Hematopoietic multipotent progenitor cell treated with erythropoietin and hydrocortisone succinate and interleukin-3 and kit ligand, for 17 days (in vitro differentiated cells): ENCODE results near the gene MAST2.
"Not testable (repeated sequence)": the region's sequence is repeated elsewhere in the genome, so short reads cannot be mapped to it uniquely, and the experiment has no call there.

Experiments used
- DNase-seq: peaks from one replicate; pipeline ENCODE4 v3.0.0-alpha.2; 2015; ENCODE audit warnings: low spot score

Gene MAST2

DNA sequence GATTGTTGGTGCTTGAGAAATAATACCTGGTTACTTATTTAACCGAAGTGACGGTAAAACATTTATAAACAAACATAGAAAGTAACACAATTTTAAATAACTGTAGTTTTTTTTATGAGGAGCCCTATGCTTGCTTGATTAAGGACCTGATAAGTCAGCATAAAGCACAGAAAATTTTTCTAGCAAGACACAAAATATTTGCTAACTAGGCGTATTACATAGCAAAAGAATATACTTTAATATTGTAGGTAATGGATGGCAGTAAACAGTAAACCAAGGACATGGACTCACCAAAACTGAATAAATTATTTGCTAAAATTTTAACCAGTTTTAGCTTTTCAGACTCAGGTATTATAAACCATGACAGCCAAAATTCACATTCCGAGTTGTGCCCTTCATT lies 90.9 kb downstream of the MAST2 start:
- no peak for DNase-seq

DNA sequence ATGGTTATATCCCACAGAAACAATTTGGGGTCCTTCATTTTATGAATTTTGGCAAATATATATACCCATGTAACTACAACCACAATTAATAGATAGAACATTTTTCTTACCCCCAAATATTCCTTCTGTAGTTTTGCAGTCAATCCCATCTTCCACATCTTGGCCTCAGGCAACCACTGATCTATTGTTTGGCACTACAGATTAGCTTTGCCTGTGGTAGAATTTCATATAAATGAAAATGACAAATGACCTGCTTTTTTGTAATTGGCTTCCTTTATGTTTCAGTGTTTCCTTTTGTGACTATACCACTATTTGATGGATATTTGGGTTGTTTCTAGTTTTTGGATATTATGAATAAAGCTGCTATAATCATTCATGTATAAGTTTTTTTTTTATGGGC lies 91.5 kb downstream of the MAST2 start:
- DNase-seq = no peak

DNA sequence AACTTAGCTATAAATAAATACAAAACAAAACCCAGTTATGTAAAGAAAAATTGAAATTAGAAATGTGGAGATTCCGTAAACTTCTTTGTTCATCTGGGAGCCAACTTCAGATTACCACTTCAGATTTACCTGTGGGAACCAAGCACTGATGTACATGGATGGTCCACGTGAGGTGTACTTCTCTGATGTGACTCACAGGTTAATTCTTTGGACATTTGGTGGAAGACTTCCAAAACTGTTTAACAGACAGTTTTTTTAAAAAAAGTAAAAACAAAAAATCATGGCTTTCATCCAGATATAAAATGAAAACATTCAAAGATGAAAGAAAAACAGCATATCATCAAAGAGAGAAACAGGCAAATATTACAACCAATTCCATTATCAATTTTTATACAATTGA lies 92.0 kb downstream of the MAST2 start:
- DNase-seq = no peak

DNA sequence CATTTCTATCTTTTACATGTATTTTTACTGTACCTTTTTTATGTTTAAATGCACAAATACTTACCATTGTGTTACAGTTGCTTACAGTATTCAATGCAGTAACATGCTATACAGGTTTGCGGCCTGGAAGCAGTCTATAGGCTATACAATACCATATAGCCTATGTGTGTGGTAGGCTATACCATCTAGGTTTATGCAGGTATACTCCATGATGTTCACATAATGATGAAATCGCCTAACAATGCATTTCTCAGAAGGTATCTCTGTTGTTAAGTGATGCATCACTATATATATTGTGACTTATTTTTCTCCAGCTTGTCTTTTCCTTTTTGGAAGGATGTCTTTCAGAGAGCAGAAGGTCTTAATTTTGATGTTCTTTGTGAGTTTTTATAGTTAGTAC lies 103.5 kb downstream of the MAST2 start:
- no peak for DNase-seq

DNA sequence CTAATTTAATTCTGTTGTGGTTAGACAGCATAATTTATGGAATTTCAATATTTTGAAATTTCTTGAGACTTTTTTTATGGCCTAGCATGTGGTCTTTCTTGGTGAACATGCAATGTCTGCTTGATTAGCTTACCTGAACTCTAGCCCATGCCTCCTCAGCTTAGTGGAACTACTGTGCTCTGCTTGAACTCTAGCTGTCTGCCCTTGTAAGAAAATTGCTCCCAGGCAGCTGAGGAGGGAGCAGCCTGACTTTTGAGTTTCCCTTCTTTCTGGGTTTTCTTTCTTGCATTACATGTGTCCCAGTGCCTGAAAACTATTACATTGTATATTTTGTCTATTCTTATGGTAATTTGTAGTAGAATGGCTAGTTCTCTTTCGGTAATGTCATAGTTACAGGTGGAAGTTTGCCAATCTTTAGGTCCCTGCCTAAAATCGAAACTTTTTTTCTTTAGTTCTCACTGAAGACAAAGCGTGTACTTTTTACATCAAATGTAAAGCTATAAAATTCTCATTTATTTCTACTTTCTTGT lies 105.3 kb downstream of the MAST2 start:
- DNase-seq = no peak

DNA sequence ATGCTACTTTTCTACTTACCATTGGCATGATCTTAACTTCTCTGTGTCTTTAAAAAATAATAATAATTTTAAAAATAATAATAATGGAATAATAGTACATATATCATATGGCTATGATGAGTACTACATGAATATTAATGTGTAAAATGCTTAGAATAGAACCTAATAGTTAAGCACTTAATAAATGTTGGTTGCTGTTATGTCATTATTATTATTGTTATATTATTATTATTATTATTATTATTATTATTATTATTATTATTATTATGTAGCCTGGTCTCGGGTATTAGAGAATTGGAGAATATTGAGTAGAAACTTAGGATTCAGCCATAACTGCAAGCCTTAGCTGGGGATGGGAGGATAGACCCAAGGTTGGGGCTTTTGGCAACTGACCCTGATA lies 108.2 kb downstream of the MAST2 start:
- DNase-seq = no peak

DNA sequence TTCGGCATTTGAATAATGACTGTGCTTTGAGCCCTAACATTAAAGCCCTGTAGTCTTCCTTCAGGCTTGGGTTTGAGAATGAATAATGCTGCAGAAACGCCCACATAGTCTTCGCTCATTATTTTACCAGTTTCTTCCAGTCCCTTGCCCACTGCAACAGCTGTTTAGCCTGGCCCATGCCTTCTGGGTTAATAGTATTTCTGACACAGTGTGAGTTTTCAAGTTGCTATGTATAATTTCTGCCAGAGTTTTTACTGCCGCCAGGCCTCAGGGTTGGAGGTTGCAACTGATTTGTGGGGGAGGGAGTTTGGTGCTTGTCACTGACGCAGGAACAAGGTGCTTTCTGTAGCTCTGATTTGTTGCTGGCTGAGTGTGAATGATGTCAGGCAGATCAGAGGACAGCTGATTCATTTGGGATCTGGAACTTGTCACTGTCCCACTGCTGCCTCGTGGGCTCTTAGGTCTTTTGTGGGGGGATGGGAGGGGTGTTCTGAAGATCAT lies 109.8 kb downstream of the MAST2 start:
- no peak for DNase-seq

DNA sequence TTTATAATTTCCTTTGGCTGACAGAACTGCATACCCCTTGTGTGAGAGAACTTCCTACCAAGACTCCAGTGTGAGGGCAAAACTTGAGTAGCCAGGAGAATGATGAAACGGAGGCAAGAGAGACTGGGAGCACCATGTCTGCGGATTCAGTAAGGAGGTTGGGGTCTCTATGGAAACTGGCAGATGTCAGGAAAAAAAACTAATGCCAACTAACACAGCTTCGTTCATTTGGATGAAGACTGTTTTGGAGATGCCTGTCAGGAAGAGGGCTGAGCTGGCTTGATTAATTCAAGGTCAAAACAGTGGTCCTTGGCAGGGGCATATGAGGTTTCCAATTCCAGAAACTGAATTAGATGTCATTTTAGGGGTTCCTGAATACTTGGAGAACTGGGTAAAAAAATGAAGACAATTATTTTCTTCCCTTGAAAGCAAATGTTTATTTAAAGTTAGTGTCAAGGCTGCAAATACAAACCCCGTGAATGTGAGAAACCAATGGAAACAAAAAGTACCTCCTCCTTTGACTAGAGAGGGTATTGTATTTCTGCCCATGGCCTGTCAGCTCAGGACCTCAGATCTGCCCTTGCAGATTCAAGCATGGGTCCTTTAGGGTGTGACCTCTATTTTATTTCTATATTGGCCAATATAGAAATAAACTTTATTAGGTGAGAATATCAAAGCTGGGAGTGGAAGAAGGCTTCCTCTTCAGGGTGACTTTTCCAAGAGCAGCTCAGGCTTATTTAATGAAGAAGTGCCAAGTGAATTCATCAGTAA lies 110.5 kb downstream of the MAST2 start:
- no peak for DNase-seq

DNA sequence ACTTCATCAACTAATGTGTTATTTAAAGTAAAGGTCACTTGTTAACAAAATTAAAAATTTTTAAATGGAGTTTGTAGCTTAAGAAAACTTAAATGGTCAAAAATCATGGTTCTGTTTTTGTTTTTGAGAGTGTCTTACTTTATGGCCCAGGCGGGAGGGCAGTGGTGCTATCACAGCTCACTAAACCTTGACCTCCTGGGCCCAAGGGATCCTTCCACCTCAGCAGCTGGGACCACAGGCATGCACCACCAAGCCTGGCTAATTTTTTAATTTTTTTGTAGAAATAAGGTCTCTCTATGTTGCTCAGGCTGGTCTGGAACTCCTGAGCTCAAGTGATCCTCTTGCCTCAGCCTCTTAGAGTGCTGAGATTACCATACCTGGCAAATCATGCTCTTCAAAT lies 111.4 kb downstream of the MAST2 start:
- no peak for DNase-seq

DNA sequence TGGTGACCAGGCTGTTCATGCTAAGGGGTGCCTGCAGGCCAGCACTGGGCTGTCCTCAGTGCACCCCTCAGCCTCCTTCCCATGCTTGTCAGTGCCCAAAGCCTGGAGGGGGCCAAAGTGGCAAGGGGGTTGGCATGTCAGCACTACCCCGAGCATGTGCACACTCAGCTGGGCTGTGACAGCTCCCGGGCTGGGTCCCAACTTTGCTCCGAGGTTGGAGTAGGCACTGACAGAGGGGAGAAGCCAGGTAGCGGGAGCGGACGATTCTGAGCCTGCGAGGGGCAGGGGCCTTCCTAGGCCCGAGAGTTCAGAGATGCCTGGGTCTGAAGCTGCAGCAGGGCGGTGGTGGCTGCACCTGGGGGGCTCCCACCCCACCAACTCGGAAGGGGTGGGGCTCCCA lies 119.0 kb downstream of the MAST2 start:
- no peak for DNase-seq

DNA sequence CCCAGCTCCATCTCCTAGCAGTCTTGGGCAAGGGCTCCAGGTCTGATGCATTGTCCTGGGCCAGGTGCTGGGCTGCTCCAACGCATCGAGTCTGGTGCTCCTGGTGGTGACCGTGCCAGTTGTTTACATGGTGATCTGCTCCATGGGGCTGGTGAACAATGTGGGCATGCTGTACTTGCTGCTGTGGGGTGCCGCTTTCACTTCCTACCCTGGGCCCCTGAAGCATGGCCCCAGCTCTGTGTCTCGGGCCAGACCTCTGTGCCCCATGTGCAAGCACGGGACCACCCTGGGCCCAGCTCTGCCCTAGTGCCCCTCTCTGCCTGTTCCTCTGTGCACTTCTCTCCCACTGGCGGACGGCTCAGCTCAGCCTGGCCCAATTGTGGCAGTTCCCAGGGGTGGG lies 119.4 kb downstream of the MAST2 start:
- no peak for DNase-seq

DNA sequence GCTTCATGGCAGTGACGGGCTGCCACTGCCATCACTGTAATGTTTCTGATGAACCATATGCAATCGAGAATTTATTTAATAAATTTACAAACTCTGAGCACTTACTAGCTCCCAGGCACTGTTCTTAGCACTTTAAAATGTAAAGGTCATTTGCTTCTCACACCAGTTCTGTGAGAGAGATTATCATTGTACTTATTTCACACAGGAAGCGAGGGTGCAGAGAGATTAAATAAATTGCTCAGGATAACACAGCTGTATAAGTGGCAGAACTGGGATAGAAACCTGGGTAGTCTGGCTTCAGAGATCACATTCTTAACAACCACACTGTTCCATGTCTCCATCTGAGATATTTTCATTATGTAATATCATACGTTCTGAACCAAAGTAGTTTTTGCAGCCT lies 119.9 kb downstream of the MAST2 start:
- DNase-seq = no peak

DNA sequence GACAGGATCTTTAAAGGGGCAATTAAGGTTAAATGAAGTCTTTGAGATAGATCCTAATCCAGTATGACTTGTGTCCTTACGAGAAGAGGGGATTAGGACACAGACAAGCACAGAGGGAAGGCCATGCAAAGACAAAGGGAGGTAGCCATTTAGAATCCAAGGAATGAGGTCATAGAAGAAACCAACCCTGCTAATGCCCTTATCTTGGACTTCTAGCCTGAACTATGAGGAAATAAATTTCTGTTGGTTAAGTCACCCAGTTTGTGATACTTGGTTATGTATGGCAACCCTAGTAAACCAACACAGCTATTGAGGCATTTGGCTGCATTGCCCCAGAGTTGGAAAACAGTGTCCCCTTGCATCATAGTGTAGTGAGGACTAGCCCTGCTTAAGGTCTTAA lies 121.3 kb downstream of the MAST2 start:
- DNase-seq = no peak

DNA sequence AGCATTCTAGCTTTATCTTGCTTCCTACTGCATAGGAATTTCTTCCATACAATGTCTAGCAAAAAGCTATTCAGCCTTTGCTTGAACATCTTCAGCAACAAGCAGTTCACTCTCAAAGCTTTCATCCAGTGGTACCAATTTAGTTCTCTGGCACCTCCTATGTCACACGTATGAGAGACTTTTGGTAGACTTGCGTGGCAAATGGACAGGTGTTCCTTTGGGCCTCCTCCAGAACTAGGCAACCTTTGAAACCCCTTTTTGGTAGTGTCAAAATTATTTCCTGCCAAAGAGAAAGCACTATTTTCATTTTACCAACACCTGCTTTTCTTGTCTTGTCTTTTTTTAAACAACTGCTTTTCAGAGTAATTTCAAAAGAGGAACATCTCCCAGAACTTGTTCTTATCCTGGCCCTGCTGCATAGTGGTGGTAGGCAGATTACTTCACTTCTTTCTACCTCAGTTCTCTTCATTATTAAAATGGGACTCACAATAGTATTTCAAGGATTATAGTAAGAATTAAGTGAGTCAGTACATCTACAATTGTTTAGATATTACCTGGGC lies 122.4 kb downstream of the MAST2 start:
- DNase-seq = no peak

DNA sequence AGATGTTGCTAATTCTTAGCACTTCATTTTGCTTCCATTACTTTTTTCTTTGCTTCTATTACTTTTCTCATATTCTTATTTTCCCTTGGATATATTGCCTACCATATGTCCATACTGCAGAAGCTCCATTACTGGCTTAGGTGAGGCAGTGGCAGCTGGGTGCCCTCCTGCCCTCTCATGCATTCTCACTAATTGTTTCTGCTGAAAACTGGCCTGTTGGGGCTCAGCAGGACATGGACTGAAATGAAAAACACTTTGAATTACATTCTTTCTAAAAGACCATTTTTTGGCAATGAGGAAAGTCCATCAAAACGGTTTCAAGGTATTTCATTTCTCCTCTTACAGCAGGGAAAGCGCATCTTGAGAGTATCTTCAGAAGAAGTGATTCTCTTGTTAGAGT lies 122.9 kb downstream of the MAST2 start:
- no peak for DNase-seq

DNA sequence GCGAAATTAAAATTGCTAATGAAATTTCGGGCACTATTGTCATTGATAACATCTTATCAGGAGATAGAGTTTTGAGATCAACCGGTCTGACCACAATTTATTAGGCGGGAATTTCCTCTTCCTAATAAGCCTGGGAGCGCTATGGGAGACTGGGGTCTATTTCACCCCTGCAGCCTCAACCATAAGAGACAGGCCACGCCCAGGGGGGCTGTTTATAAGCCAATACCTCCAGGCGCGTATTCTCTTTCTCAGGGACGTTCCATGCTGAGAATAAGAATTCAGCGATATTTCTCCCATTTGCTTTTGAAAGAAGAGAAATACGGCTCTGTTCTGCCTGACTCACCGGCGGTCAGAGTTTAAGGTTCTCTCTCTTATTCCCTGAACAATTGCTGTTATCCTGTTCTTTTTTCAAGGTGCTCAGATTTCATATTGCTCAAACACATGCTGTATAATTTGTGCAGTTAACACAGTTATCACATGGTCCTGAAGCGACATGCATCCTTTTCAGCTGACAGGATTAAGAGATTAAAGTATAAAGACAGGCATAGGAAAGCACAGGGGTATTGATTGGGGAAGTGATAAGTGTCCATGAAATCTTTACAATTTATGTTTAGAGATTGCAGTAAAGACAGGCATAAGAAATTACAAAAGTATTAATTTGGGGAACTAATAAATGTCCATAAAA lies 124.0 kb downstream of the MAST2 start:
- not testable (repeated sequence) for DNase-seq

DNA sequence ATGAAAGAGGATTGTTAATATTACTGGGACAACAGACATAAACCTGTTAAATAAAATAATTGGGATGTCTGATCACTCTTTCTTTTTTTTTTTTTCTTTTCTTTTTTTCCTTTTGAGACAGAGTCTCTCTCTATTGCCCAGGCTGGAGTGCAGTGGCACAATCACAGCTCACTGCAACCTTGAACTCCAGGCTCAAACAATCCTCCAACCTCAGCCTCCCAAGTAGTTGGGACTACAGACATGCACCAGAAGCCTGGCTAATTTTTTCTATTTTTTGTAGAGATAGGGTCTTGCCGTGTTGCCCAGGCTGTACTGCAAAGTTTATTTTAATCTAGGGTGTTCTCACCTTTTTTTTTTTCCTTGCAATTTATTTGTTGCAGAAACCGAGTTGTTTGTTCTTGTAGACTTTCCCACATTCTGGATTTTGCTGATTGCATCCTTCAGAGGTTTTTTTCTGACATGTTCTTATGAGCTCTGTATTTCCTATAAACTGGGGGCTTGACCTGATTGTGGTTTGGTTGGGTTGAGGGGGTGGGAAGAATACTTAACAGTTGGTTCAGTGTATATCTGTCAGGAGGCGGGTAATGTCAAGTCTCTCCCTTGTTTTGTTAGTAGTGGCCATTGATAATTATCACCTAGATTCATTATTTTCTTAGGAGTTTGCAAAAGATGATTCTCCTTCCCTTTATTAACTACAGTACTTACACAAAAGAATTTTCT lies 125.2 kb downstream of the MAST2 start:
- no peak for DNase-seq

DNA sequence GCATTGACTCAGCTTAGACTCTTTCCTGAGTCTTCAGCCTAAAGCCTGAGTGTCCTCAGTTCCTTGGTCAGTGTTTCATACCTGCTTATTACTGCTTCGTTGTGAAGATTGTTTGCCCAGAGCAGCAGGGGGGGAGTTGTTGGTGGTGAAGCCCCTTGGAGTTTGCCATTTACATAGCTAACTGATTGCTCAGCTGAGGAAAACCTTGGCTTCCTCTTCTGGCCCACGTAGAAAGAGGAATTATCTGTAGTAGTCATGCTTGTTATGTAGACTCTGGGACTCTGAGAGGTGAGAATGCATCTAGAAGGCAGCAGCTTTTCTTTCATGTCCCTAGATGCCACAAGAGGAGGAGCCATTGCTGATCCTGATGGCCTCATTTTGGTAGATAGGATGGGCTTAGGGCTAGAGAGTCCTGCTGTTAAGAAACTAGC lies 125.9 kb downstream of the MAST2 start:
- DNase-seq = no peak

DNA sequence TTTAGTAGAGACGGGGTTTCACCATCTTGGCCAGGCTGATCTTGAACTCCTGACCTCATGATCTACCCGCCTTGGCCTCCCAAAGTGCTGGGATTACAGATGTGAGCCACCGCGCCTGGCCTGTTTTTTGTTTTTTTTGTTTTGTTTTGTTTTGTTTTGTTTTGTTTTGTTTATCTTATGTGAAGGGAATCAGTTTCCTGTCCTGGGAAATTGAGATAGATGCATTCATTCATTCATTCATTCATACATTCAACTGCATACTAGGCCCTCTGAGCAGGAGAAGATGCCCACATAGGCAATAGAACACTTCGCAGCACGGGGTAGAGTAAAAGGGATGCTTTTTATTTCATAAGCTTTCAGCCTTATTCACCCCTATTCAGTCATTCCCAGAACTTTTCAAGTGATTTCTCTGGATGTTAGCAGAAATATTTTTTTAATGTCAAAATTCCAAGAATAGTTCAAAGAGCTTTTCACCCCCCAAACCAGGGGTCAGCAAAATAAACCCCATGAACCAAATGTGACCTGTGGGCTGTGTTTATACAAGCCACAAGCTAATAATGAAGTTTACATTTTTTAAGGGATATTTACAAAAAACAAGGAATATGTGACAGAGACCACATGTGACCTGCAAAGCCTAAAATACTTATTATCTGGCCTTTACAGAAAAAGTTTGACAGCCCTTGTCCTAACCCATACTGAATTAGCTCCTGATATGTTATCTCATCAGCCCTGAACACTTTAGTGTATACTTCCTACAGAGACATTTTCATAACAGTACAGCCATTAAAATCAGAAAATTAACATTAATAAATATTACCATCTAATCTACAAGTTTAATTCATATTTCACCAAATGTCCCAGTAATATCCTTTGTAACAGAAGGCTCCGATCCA lies 127.1 kb downstream of the MAST2 start:
- DNase-seq = no peak

DNA sequence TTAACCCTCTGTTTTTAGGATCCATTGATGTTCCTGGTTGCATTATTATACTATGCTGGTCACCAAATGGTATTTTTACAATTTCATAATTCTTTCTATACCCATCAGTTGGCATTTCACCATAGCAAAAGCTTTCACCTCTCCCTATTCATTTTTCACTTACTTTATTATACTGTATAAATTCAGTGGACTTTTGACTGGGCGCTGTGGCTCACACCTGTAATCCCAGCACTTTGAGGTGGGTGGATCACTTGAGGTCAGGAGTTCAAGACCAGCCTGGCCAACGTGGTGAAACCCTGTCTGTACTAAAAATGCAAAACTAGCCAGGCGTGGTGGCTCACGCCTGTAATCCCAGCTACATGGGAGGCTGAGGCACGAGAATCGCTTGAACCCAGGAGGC lies 128.8 kb downstream of the MAST2 start:
- DNase-seq = not testable (repeated sequence)

DNA sequence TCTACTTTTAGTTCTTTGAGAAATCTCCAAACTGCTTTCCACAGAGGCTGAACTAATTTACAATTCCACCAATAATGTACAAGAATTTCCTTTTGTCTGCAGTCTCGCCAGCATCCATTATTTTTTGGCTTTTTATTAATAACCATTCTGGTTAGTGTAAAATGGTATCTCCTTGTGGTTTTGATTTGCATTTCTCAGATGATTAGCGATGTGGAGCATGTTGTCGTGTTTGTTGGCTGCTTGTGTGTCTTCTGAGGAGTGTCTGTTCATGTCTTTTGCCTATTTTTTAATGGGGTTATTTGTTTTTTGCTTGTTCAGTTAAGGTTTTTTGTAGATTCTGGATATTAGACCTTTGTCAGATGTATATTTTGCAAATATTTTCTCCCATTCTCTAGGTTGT lies 131.5 kb downstream of the MAST2 start:
- DNase-seq = no peak
